K562 (cell line): ENCODE data around the gene KRTAP1-3. TPM values are rescaled to one million over a fixed set of nuclear protein-coding genes. Genes with fewer than 3 reads are reported as not detected.

Experiments used
- ATAC-seq: fragments of 200-7000 bp; cut with Tn5 transposase; 3 replicates; pipeline ENCODE4 v1.9.1; 2020; ENCODE audit warnings: moderate library complexity
- BruUV-seq: library from RNA; stranded (reverse); fragments of 400-500 nt; replicated peaks from 2 replicates; lab custom pipeline; 2021; lab: Mats Ljungman, UMichigan
- CTCF ChIA-PET: fragments of 300-600 bp; formaldehyde crosslinking; extraction: SDS; loops from one replicate; lab custom pipeline; 2021; ENCODE audit warnings: low intra/inter-chr PET ratio; lab: Yijun Ruan, JAX
- POLR2A ChIA-PET: fragments of 300-600, 350-650 bp; sonication (Branson Sonifier 250); formaldehyde crosslinking; extraction: SDS; loops from one replicate; lab custom pipeline; 2021; ENCODE audit warnings: antibody characterized with exemption, inconsistent platforms; lab: Yijun Ruan, JAX
- DNase-seq, 4 experiments: peaks; one replicate each; pipeline versions ENCODE4 v3.0.0 to v3.0.0-alpha.2; 2011 to 2018; ENCODE audit warnings: low spot score in 3 of 4, mixed read lengths in 3 of 4; ENCODE audit errors: extremely low read depth in 1 of 4
- FAIRE-seq: peaks from 2 replicates; lab custom pipeline; 2011; peaks lifted over from hg19 to GRCh38; lab: Jason Lieb, UNC
- H2AFZ ChIP-seq: 2 replicates; pipeline ENCODE4 v1.6.0; 2011; ENCODE audit warnings: low read depth, low read length, control low read depth, inconsistent platforms
- H3K27ac ChIP-seq: fragments of 200-600 bp; 3 replicates; pipeline ENCODE4 v1.8.0; 2011; ENCODE audit warnings: low read depth, mild to moderate bottlenecking, control low read depth, inconsistent platforms, low read length, moderate library complexity, mixed read lengths; ENCODE audit errors: extremely low read depth
- H3K27me3 ChIP-seq, 2 experiments: fragments of 300-600 bp in 1 of 2; 2 replicates in 1 of 2; 3 replicates in 1 of 2; pipeline versions ENCODE4 v1.6.0 to v1.8.0; 2011; ENCODE audit warnings: inconsistent platforms in 2 of 2, low read length in 2 of 2, mild to moderate bottlenecking in 1 of 2, mixed read lengths in 1 of 2, moderate library complexity in 1 of 2; ENCODE audit not compliant: control insufficient read depth in 2 of 2, insufficient read depth in 2 of 2
- H3K36me3 ChIP-seq: fragments of 300-600 bp; 3 replicates; pipeline ENCODE4 v1.8.0; 2011; ENCODE audit warnings: mild to moderate bottlenecking, low read length, inconsistent platforms; ENCODE audit not compliant: control insufficient read depth, insufficient read depth
- H3K4me1 ChIP-seq, 2 experiments: fragments of 200-600 bp in 1 of 2; replicated peaks in 1 of 2; 2 replicates in 1 of 2; 3 replicates in 1 of 2; pipeline versions ENCODE4 v1.5.1 to v1.8.0; 2011; ENCODE audit warnings: inconsistent platforms in 2 of 2, low read length in 2 of 2, mild to moderate bottlenecking in 1 of 2, mixed read lengths in 1 of 2, moderate library complexity in 1 of 2; ENCODE audit not compliant: control insufficient read depth in 2 of 2, insufficient read depth in 2 of 2
- H3K4me2 ChIP-seq: 2 replicates; pipeline ENCODE4 v1.6.1; 2011; ENCODE audit warnings: low read length, control low read depth, inconsistent platforms, mixed read lengths; ENCODE audit not compliant: insufficient read depth
- H3K4me3 ChIP-seq: fragments of 200-600 bp; sonication (generic), shearing (Covaris generic); 2 replicates; pipeline ENCODE4 v1.5.1; 2016; ENCODE audit warnings: control low read depth, inconsistent platforms
- H3K79me2 ChIP-seq: fragments of 200-600 bp; 3 replicates; pipeline ENCODE4 v1.8.0; 2011; ENCODE audit warnings: low read length, inconsistent platforms; ENCODE audit not compliant: control insufficient read depth, insufficient read depth
- H3K9ac ChIP-seq, 2 experiments: 2 replicates each; pipeline versions ENCODE4 v1.6.0 to v1.6.1; 2011; ENCODE audit warnings: low read depth in 2 of 2, low read length in 2 of 2, control low read depth in 1 of 2, inconsistent platforms in 1 of 2, mild to moderate bottlenecking in 1 of 2, mixed read lengths in 1 of 2; ENCODE audit not compliant: insufficient read depth in 1 of 2
- H3K9me1 ChIP-seq: one replicate; pipeline ENCODE4 v1.6.0; 2011; ENCODE audit warnings: inconsistent platforms, mild to moderate bottlenecking, low read length, moderate library complexity; ENCODE audit not compliant: control insufficient read depth, insufficient read depth
- H3K9me3 ChIP-seq: replicated peaks from 2 replicates; pipeline ENCODE4 v1.5.1; 2011; ENCODE audit warnings: low read depth, low read length, inconsistent platforms; ENCODE audit not compliant: control insufficient read depth, insufficient read depth
- H4K20me1 ChIP-seq: replicated peaks from 2 replicates; pipeline ENCODE4 v1.6.1; 2011; ENCODE audit warnings: low read length, inconsistent platforms, mixed read lengths; ENCODE audit not compliant: control insufficient read depth, insufficient read depth
- CLOCK ChIP-seq: fragments of 250-450 bp; sonication (Bioruptor Pico); IDR thresholded peaks from 2 replicates; pipeline ENCODE4 v1.4.0; 2020; ENCODE audit warnings: mild to moderate bottlenecking, moderate library complexity, borderline replicate concordance
- E2F4 ChIP-seq: sonication (generic); formaldehyde crosslinking; IDR thresholded peaks from 2 replicates; pipeline ENCODE4 v1.8.0; 2022; ENCODE audit warnings: mild to moderate bottlenecking, low read depth, missing genetic modification reagents
- EHMT2 ChIP-seq: fragments of 450-650 bp; IDR thresholded peaks from 2 replicates; pipeline ENCODE4 v1.6.1; 2018; ENCODE audit warnings: antibody characterized with exemption
- FOS ChIP-seq: IDR thresholded peaks from 3 replicates; pipeline ENCODE4 v1.6.1; 2011; ENCODE audit not compliant: insufficient read length; ENCODE audit errors: extremely low read depth
- HMG20A ChIP-seq: fragments of 450-650 bp; formaldehyde crosslinking; conservative IDR thresholded peaks from 2 replicates; pipeline ENCODE4 v1.4.0; 2020; ENCODE audit warnings: mild to moderate bottlenecking, mixed read lengths
- SRSF3 ChIP-seq: fragments of 200-400 bp; formaldehyde crosslinking; IDR thresholded peaks from 2 replicates; pipeline ENCODE4 v1.6.1; 2016; ENCODE audit warnings: mild to moderate bottlenecking, low read length, moderate library complexity; ENCODE audit not compliant: insufficient read depth
- WGBS: fragments of 100-300 bp; shearing (Covaris generic); methylation state at CpG from one replicate; pipeline ENCODE4 v1.1.6; 2016; ENCODE audit warnings: low coverage, mixed read lengths; ENCODE audit not compliant: insufficient coverage; ENCODE audit errors: missing lambda C conversion rate; 5-methylcytosine and 5-hydroxymethylcytosine counted together
- in situ Hi-C: fragments of 300-500 bp; cut with MboI; formaldehyde crosslinking; loops from 4 replicates; pipeline ENCODE4 v1.15.0; 2018; ENCODE audit warnings: inconsistent platforms, mixed read lengths
- intact Hi-C: fragments of 100-400 bp; cut with micrococcal nuclease; formaldehyde crosslinking; loops from 2 replicates; pipeline ENCODE4 v1.14.2; 2022
- polyA plus RNA-seq, 8 experiments: library from polyadenylated mRNA; depleted of rRNA in 4 of 8; stranded (reverse) in 5 of 8; unstranded in 3 of 8; fragments of >200 nt; fragmentation: Nextera tagmentation in 2 of 8; fragmentation: Illumina TruSeq in 1 of 8; extraction: Ambion mirVana in 2 of 8; extraction: Trizol in 1 of 8; gene quantifications; 2 replicates each; pipeline versions ENCODE4 v1.2.1 to v1.2.3, GENCODE V29; 2011 to 2014; ENCODE audit warnings: inconsistent platforms in 1 of 8, missing spikeins in 1 of 8
- total RNA-seq, 7 experiments: library from RNA; depleted of rRNA in 6 of 7; stranded (reverse); fragments of >200 nt in 6 of 7; fragmentation: Illumina TruSeq in 2 of 7; extraction: Trizol in 2 of 7; gene quantifications; 2 replicates each; pipeline versions ENCODE4 v1.2.1 to v1.2.3, GENCODE V29; 2011 to 2021; ENCODE audit warnings: low replicate concordance in 1 of 7

KRTAP1-3 gene
- total and polyA plus RNA-seq, 9 of the 15 experiments (the other 6 are each of a cell fraction or from before 2014, with no cell fraction given), result not detected

- ChIA-PET CTCF (no interaction called here), POLR2A (no interaction called here)
- DNase-seq (no peak), ATAC-seq (no peak), FAIRE-seq (no peak)
- TF ChIP-seq EHMT2, result no peak
- no peak for TF ChIP-seq HMG20A
- TF ChIP-seq FOS, result no peak
- TF ChIP-seq SRSF3, result no peak
- intact Hi-C loops, result no loop called here
- in situ Hi-C loops, result no loop called here
- H3K27me3 ChIP-seq, result peaks cover 0 to 10% of the 10 kb centered on the region in 2 experiments; a peak in 2 of 5 replicates
- H4K20me1 ChIP-seq, result no peaks in the 10 kb centered on the region
- no peaks in the 10 kb centered on the region for H3K79me2 ChIP-seq
- no peaks in the 10 kb centered on the region for H3K9me3 ChIP-seq
- WGBS, result 0% methylated on average over 3 of the region's 3 CpGs
- no peak overlapping the region for H3K27ac ChIP-seq
- H3K4me2 ChIP-seq, result no peak overlapping the region
- H3K9ac ChIP-seq, result no peak overlapping the region
- H2AFZ ChIP-seq, result no peak overlapping the region
- H3K4me3 ChIP-seq, result no peak overlapping the region
- no peaks in the 10 kb centered on the region for H3K9me1 ChIP-seq
- peaks cover 0 to 2% of the 10 kb centered on the region in 2 experiments; a peak in 1 of 5 replicates for H3K4me1 ChIP-seq
- no TSS peak for BruUV-seq
- no peaks in the 10 kb centered on the region for H3K36me3 ChIP-seq
Observed at GRCh38 chr17:41024697-41025096, 10.0 kb downstream of the KRTAP1-3 start.

- TF ChIP-seq E2F4 (CRISPR knock-in tag), result no peak
- TF ChIP-seq CLOCK (CRISPR knock-in tag), result no peak
- H3K9me3 ChIP-seq, result no peaks in the 10 kb centered on the region
- H3K4me2 ChIP-seq, result no peak overlapping the region
- no peaks in the 10 kb centered on the region for H3K79me2 ChIP-seq
- H3K9ac ChIP-seq, result no peak overlapping the region
- no peaks in the 10 kb centered on the region for H3K9me1 ChIP-seq
- no peak for ATAC-seq
- no peaks in the 10 kb centered on the region for H4K20me1 ChIP-seq
- no peaks in the 10 kb centered on the region for H3K4me1 ChIP-seq
- no peak overlapping the region for H2AFZ ChIP-seq
- 0 out of 5 replicates have a peak, but pooled peaks cover 0 to 3% of the 10 kb centered on the region in 2 experiments for H3K27me3 ChIP-seq
- intact Hi-C loops, result no loop called here
- in situ Hi-C loops, result no loop called here
- BruUV-seq, result no TSS peak
- CTCF ChIA-PET, result no interaction called here
- H3K4me3 ChIP-seq, result no peak overlapping the region
- H3K36me3 ChIP-seq, result no peaks in the 10 kb centered on the region
- no peak for DNase-seq
- POLR2A ChIA-PET, result interaction anchor here (0.6 to 1.0 kb wide), 2 partner anchors 8 to 37 kb away, joined by 3 read pairs; no protein-coding TSS in a partner anchor
- no peak for FAIRE-seq
- H3K27ac ChIP-seq, result no peak overlapping the region
Observed at GRCh38 chr17:41020336-41020735, 14.3 kb downstream of the KRTAP1-3 start.
